Suprapubic skin (tissue), 3 donors: ENCODE results near the gene LRRC4C.

ENCODE experiments used
- POLR2AphosphoS5 ChIP-seq, 3 donors: sonication (generic); formaldehyde crosslinking; IDR thresholded peaks; one replicate each; pipeline ENCODE4 v1.6.1; 2017; ENCODE audit warnings: antibody characterized with exemption in 3 of 3
- TF ChIP-seq, protein P1 (sequence below), 2 donors: fragments of 200-600 bp in 1 of 2; fragments of 450-650 bp in 1 of 2; sonication (generic) in 1 of 2; IDR thresholded peaks; one replicate each; pipeline ENCODE4 v1.5.1; 2016 to 2019; ENCODE audit warnings: antibody characterized with exemption in 2 of 2, mild to moderate bottlenecking in 1 of 2, moderate library complexity in 1 of 2

DNA sequence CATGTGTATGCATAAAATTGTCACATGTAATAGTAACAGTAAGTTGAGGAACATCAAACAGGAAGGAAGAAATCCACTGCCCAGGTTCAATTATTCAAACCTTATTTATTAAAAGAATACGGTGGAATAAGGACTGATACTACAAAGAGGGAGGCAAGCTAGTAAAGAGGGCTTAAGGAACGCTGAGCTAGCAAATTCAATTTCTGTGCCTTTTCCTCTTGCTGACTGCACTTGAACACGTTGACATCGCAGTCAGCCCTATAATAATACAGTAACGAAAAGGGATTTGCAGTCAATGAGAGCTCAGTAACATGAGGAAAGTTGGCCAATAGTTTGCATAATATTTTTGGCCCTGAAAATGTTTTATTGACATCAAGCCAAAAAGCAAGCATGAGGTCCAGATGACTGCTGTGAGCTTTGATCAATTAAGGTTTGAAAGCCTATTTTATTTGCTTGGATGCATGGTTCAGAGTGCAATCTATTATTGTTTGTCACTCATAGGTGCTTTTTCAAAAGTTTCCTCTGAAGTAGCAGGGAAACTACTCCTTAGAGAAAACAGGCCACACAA is 861.8 kb downstream of the LRRC4C start:
- TF ChIP-seq, protein P1, sequence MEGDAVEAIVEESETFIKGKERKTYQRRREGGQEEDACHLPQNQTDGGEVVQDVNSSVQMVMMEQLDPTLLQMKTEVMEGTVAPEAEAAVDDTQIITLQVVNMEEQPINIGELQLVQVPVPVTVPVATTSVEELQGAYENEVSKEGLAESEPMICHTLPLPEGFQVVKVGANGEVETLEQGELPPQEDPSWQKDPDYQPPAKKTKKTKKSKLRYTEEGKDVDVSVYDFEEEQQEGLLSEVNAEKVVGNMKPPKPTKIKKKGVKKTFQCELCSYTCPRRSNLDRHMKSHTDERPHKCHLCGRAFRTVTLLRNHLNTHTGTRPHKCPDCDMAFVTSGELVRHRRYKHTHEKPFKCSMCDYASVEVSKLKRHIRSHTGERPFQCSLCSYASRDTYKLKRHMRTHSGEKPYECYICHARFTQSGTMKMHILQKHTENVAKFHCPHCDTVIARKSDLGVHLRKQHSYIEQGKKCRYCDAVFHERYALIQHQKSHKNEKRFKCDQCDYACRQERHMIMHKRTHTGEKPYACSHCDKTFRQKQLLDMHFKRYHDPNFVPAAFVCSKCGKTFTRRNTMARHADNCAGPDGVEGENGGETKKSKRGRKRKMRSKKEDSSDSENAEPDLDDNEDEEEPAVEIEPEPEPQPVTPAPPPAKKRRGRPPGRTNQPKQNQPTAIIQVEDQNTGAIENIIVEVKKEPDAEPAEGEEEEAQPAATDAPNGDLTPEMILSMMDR (IDR thresholded peaks at IDR 0.05) = no peak
- no peak for TF ChIP-seq POLR2AphosphoS5 (IDR thresholded peaks at IDR 0.05)
